Endothelial cell of hepatic sinusoid (primary cell): ENCODE measurements around the gene CABP4.
"Not testable (repeated sequence)": the region's sequence is repeated elsewhere in the genome, so short reads cannot be mapped to it uniquely, and the experiment has no call there.

Experiments used
- in situ Hi-C: cut with HindIII; loops from 2 replicates; pipeline ENCODE4 v1.10.0; 2017; ENCODE audit warnings: low sequenced_read_pairs

The CABP4 gene

DNA sequence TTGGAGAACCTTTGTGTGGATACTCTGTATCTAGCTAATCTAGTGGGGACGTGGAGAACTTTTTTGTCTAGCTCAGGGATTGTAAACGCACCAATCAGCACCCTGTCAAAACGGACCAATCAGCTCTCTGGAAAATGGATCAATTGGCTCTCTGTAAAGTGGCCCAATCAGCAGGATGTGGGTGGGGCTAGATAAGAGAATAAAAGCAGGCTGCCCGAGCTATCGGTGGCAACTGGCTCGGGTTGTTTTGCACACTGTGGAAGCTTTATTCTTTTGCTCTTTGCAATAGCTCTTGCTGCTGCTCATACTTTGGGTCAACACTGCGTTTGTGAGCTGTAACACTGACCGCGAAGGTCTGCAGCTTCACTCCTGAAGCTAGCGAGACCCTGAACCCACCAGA lies 21.5 kb downstream of the CABP4 start:
- in situ Hi-C loops, result not testable (repeated sequence)

DNA sequence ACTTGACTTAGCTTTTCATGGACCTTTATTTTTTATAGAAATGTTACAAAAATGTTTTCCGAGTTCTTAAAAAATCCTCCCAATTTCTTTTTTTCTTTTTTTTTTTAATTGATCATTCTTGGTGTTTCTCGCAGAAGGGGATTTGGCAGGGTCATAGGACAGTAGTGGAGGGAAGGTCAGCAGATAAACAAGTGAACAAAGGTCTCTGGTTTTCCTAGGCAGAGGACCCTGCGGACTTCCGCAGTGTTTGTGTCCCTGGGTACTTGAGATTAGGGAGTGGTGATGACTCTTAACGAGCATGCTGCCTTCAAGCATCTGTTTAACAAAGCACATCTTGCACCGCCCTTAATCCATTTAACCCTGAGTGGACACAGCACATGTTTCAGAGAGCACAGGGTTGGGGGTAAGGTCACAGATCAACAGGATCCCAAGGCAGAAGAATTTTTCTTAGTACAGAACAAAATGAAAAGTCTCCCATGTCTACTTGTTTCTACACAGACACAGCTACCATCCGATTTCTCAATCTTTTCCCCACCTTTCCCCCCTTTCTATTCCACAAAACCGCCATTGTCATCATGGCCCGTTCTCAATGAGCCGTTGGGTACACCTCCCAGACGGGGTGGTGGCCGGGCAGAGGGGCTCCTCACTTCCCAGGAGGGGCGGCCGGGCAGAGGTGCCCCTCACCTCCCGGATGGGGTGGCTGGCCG lies 22.3 kb downstream of the CABP4 start:
- in situ Hi-C loops, result not testable (repeated sequence)

DNA sequence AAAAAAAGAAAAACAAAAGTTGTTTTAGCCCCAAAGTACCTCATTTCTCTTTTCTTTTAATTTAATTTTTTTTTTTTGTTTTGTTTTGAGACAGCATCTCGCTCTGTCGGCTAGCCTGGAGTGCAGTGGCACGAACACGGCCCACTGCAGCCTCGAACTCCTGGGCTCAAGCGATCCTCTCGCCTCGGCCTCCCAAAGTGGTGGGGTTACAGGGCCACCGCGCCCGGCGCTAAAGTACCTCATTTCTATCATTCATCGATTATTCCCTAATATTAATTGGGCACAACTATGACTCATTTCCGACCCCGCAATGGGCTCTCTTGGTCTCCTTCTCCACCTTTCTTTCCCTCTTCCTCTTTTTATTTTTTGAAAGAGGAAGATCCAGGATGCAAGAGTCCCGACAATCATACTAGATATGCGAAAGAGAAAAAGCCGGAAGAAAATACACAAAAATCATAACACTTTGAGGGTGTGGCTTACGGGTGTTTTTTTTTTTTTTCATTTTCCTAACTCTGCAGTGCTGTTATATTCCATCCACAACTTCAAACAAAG lies 27.2 kb downstream of the CABP4 start:
- in situ Hi-C loops, result no loop called here

DNA sequence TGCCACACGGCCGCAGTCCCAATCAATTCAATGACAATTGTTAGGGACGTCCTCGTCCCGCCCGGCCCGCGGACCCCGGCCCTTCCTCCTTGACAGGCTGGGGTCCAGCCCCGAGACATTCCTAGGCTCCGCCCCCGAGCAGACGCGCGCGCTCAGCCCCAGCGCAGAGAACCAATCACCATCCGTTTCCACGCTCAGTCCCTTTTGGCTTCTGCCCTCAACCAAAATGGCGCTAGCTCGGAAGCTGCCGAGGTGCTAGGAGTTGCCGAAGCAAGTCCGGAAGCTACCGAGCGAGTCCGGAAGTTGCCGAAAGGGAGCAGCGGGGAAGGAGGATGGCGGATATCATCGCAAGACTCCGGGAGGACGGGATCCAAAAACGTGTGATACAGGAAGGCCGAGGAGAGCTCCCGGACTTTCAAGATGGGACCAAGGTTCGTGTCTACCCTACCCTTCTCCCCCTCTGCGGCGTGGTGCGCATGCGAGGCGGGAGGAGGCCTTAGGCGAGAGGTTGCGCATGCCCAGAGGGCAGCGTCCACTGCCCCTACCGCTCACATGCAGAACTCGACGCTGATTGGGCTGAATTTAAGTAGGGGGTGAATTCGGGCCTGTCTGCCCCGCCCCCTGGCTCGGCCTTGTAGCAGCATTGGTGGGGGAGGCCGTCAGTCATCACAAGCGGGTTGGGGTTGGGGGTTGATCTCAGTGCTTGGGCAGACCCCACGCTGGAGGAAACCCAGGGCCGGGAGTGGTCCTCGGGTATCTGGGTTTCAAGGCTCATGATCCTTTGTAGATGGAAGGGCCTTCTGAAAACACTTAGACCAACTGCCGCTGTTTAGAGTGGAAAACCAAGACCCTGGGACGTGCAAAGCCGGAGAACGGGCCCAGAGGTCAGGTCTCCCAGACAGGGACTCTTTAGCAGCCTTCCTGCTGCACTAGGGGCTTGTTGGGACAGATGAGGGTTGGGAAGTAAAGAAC lies 28.0 kb downstream of the CABP4 start, which contains the start of gene AIP:
Gene AIP, plus strand, starts transcription at position 200 of the 972 bp plus-strand sequence. Its CDS starts 133 bp downstream, at position 333.
- in situ Hi-C loops, result no loop called here

DNA sequence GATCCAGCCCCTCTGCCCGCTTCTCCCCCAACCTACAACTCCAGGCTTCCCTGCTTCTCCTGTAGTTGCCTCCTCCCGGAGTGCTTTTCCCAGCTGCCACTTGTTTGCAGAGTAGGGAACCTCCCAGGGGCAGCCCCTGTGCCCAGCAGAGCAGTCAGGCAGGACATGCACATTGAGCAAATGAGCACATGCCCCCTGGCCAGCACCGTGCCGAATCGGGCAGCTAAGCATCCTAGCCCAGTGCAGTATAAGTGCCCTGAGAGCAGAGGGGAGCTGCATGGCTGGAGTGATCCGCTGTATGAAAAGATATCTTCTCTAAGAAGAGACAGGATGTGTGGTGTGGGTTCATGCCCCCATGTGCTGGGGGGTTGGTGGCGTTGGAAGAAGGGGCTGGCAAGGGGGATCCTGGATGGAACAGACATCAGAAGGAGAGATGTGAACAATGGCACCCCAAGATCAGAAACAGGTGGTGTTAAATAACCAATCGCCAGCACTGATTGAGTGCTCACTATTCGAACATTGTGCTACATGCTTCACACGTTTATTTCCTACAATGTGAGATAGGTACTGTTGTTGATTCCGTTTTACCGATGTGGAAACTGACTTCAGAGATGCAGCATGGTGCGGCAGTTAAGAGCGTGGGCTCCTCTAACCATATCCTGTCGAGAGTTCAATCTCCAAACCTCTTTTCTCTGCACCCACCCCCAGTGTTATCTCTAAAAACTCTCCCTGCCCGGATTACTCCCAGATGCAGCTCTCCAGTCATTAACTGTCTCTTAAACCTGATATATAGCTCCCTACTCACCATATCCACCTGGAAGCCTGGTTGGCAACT lies 28.9 kb downstream of the CABP4 start:
- in situ Hi-C loops, result no loop called here

DNA sequence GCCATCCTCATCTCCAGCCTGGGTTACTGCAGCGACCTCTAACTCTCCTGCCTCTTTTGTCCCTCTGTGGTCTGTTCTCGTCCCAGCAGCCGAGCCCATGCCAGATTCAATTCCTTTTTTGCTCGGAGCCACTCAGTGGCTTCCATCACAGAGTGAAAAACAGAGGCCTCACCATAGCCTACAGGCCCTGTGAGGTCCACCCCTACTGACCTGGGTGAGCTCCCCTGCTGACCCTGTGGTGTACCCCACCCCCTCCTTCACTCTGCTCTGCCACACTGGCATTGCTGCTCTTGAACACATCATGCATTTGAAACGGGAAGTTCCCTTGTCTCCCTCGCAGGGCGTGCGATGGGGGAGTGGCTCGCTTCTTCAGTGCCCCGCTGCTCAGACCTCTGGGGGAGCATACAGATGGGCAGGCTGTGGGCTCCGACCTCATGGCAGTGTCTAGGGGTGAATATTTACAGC lies 29.7 kb downstream of the CABP4 start:
- in situ Hi-C loops, result no loop called here

DNA sequence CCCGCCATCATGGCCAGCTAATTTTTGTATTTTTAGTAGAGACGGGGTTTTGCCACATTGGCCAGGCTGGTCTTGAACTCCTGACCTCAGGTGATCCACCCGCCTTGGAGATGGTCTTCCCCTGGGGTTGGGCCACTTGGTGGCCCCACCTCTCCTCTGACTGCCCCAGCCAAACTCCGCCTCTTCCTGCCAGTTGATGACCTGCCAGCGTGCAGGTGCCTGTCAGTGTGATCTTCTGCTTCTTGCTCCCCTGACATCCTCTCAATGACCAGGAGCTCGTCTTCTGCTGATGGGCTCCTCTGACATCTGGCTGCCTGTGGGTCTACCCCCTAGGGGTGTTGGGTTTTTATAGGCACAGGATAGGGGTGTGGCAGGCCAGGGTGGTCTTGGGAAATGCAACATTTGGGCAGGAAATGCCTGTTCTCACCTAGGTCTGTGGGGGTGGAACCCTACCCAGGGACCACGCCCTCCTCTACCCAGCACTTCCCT lies 30.8 kb downstream of the CABP4 start:
- in situ Hi-C loops, result not testable (repeated sequence)

DNA sequence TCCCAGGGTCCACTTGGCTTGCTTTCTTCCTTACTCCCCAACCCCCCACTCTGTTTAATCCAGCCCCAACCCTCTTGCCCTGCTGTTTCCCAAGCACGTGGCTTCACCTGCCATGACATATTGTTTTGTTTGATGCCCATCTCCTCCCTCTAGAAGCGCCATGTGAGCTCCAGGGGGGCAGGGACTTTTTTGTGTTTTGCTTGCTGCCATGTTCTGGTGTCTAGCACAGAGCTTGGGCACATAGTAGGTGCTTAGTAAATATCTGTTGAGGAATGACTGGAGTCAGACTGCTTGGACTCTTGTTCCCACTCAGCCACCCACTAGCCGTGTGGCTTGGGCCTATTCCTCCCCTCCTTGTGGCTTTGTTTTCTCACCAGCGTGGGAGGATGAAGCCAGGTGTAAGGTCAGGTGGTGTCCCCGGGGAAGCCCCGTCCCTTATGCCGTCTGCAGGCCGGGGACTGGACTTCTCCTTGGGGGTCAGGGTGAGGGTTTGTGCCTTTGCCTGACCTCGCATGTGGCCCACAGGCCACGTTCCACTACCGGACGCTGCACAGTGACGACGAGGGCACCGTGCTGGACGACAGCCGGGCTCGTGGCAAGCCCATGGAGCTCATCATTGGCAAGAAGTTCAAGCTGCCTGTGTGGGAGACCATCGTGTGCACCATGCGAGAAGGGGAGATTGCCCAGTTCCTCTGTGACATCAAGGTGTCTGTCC lies 31.5 kb downstream of the CABP4 start:
- in situ Hi-C loops, result no loop called here

DNA sequence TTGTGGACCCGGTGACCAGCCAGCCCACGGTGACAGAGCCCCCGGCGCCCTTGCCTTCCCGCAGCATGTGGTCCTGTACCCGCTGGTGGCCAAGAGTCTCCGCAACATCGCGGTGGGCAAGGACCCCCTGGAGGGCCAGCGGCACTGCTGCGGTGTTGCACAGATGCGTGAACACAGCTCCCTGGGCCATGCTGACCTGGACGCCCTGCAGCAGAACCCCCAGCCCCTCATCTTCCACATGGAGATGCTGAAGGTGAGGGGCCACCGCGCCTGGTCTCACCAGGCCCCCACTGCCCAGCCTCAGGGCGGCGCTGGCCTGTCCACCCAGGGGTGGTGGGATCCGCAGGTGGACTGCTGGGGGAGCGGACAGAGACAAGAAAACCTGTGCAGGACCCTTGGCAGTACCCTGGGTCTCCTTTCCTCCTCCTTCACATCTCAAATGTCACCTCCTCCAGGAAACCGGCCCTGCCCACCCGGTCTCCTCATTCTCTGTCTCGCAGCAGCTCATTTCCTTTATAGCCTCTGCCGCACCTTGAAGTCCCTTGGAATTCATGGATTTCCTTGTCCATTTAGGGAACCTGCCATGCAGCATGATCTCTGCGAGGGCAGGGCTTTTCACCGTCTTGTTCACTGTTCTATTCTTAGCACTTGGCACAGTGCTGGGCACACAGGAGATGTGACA lies 34.2 kb downstream of the CABP4 start:
- in situ Hi-C loops, result no loop called here

DNA sequence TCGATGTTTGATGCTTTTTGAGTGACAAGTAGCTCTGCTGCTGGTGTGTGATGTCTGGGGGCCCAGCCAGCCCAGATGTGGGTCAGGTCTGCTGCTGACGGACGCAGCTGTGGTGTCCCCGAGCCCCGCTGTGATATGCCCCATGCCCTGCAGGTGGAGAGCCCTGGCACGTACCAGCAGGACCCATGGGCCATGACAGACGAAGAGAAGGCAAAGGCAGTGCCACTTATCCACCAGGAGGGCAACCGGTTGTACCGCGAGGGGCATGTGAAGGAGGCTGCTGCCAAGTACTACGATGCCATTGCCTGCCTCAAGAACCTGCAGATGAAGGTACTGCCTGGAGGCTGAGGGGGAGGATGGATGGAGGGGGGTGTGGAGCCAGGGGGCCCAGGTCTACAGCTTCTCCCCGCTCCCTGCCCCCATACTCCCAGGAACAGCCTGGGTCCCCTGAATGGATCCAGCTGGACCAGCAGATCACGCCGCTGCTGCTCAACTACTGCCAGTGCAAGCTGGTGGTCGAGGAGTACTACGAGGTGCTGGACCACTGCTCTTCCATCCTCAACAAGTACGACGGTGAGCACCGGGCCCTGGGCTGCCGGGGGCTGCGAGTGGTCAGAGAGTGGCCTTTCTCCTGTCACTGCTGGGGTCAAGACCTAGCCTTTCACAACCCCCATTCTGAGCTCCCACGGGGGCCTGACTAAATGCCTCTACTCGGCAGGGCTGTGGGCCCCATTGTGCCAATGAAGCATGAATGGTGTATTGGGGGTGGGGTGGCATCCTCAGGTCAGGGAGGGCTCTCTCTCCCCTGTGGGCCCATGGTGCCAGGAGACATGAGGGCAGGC lies 35.0 kb downstream of the CABP4 start:
- in situ Hi-C loops, result no loop called here

DNA sequence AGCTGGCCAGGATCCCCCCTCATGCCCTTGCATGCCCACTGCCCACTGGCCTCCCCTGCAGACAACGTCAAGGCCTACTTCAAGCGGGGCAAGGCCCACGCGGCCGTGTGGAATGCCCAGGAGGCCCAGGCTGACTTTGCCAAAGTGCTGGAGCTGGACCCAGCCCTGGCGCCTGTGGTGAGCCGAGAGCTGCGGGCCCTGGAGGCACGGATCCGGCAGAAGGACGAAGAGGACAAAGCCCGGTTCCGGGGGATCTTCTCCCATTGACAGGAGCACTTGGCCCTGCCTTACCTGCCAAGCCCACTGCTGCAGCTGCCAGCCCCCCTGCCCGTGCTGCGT lies 35.5 kb downstream of the CABP4 start:
- in situ Hi-C loops, result no loop called here

DNA sequence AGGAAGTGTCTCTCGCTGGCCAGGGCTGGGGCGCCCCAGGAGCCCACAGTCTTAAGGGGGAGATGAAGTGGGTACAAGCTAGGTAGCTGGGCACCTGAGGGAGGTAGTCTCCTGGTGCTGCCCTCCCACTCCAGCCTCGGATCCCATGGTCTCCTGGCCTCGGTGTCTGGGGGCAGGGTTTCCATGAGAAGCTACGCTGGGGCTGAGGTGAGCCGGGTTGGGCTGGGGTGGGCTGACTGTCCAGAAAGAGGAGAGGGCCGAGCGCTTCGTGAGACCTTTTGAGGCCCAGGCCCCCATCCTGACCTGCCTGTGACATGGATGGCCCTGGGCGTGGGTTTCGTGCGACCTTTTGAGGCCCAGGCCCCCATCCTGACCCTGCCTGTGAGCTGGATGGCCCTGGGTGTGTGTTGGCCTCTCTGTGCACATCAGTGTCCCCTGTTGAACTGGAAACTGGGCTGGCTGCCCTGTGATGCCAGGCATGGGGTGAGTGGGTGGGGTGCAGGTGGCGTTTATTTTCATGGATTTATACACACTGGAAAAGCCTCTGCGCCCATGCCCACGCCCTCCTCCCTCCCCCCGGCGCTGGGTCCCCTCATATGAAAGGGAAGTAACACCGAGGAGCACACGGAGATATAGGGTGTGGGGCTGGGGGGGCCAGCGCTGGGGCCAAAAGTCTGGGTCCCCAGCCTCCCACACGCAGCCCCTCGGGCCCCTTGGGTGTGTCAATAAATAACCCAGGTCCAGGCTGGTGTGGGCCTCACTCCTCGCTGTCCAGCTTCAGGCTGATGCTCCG lies 36.3 kb downstream of the CABP4 start:
- in situ Hi-C loops, result no loop called here

DNA sequence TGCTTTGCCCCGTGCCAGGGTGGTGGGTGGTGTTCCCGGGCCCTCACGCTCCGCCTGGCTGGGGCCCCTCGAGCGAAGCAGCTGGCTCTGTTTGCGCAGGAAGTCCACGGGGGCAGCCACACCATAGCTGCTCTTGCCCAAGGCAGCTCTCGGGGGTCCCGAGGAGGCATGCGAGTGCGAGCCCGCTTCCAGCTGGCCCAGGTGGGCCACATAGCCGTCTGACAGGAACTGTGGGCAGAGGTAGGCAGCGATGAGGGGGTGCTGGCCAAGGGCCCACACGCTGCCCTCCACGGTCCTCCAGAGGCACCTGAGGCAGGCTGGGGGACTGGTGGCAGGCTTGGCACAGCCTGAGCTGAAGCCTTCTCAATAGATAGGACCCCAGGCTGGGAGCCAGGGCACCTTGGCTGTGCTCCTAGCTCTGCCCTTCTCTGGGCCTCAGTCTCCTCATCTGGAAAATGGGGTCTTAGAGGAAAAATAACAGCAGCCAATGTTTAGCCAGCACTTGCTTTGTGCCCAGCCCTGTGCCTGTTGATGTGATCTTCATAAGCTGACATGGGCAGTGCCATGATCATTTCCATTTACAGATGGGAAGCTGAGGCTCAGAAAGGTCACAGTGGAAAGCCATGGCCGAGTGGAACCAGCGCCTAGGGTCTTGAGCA lies 37.0 kb downstream of the CABP4 start:
- in situ Hi-C loops, result no loop called here

DNA sequence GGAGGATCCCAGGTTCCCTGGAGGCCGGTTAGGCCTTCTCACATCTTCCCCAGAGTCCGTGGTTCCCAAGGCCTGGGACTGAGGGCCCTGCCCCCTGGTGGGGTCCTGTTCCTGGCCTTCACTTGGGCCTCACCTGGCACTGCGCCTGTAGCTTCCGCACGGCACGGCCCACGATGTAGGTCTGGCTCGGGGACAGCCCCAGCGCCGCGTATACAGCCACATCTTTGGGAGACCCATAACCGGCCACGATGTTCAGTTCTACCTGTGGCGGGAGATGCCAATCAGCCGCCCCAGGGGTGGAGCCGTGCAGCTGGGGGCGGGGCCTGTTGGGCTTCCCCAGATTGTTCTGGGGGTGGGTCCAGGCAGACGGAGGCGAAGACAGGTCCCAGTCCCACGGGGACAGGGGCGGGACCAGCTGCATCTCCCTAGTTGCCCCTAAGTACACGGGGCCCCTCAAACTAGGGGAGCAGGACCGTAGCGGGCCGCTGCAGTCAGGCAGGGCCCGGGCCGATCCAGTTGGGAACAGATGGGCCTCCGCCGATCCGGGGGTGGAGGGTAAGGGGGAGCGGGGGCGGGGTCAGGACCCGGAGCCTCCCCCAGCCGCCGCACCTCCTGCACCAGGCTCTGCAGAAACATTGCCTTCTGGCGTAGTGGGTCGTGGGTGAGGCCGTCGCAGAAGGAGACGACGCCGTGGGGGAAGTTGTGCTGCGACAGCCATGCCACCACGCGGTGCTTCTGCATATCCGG lies 37.8 kb downstream of the CABP4 start:
- in situ Hi-C loops, result no loop called here

DNA sequence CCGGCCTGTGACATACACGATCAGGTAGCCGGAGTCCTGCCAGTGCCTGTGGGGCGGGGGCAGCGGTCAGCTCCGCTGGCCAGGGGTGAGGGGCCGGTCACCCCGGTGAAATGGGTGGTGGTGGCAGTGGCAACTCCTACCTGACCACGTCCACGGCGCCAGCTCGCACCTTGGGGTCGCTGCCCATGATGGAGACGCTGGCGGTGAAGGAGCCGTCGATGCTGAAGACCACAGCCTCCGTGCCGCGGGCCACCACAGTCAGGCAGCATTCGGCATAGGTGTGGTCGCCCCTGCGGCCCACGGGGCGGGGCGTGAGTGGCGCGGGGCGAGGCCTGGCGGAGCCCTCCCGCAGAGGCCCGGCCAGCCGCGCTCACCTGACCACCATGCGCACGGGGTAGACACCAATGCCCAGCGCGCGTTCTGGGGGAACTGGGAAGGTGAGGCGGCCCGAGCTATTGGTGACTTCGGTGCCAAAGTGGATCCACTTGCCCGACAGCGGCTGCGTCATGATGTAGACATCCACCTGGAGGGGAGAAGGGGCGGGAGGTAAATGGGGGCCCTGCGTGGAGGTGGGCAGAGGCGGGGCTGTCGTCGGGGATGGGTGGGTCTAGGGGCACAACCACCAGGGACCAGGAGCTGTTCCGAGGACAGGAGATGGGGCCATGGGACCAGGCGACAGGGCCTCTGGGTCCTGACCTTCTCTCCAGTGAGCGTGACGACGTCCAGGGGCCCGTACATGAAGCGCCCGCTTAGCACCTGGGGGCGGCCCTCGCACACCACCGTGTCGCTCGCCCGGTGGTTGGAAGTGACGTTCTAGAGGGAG lies 38.6 kb downstream of the CABP4 start:
- in situ Hi-C loops, result no loop called here
